Loucy (cell line): ENCODE results near the gene ATP5F1B.

Experiments used
- H2AFZ ChIP-seq: fragments of 200-600 bp; sonication (generic); 2 replicates; pipeline ENCODE4 v1.6.0; 2016; ENCODE audit warnings: antibody characterized with exemption, mild to moderate bottlenecking, low read length, moderate library complexity
- H3F3A ChIP-seq: fragments of 200-600 bp; 2 replicates; pipeline ENCODE4 v1.6.0; 2016; ENCODE audit warnings: antibody characterized with exemption, low read depth, mild to moderate bottlenecking
- H3K27me3 ChIP-seq: fragments of 200-600 bp; sonication (generic); 2 replicates; pipeline ENCODE4 v1.6.1; 2014; ENCODE audit warnings: low read length, mild to moderate bottlenecking; ENCODE audit not compliant: insufficient read depth, poor library complexity, severe bottlenecking
- H3K36me3 ChIP-seq: fragments of 200-600 bp; sonication (generic); 2 replicates; pipeline ENCODE4 v1.6.1; 2016; ENCODE audit warnings: low read length; ENCODE audit not compliant: insufficient read depth
- H3K4me1 ChIP-seq: fragments of 200-600 bp; sonication (generic); 2 replicates; pipeline ENCODE4 v1.5.1; 2014; ENCODE audit warnings: low read length, mild to moderate bottlenecking; ENCODE audit not compliant: insufficient read depth, poor library complexity, severe bottlenecking
- H3K4me2 ChIP-seq: fragments of 200-600 bp; sonication (generic); 2 replicates; pipeline ENCODE4 v1.6.0; 2014; ENCODE audit warnings: antibody characterized with exemption, low read length, low read depth, mild to moderate bottlenecking; ENCODE audit not compliant: poor library complexity, severe bottlenecking
- H3K4me3 ChIP-seq: fragments of 200-600 bp; sonication (generic); 2 replicates; pipeline ENCODE4 v1.5.1; 2014; ENCODE audit warnings: low read length, mild to moderate bottlenecking, mixed read lengths; ENCODE audit not compliant: poor library complexity, severe bottlenecking
- H3K79me2 ChIP-seq: fragments of 200-600 bp; sonication (generic); 2 replicates; pipeline ENCODE4 v1.6.1; 2014; ENCODE audit warnings: low read length; ENCODE audit not compliant: insufficient read depth
- H3K9ac ChIP-seq: fragments of 200-600 bp; sonication (generic); 2 replicates; pipeline ENCODE4 v1.6.0; 2014; ENCODE audit warnings: mild to moderate bottlenecking, low read depth, low read length, moderate library complexity; ENCODE audit not compliant: poor library complexity, severe bottlenecking
- H3K9me2 ChIP-seq: fragments of 200-600 bp; sonication (generic); replicated peaks from 2 replicates; pipeline ENCODE4 v1.6.1; 2016; ENCODE audit warnings: low read depth, low read length, mixed read lengths
- H3K9me3 ChIP-seq: fragments of 200-600 bp; sonication (generic); 2 replicates; pipeline ENCODE4 v1.6.1; 2014; ENCODE audit warnings: mild to moderate bottlenecking, antibody characterized with exemption, low read length, low read depth; ENCODE audit not compliant: insufficient read depth
- H4K20me1 ChIP-seq: fragments of 200-600 bp; sonication (generic); 2 replicates; pipeline ENCODE4 v1.6.0; 2014; ENCODE audit warnings: antibody characterized with exemption, low read length, mild to moderate bottlenecking; ENCODE audit not compliant: insufficient read depth, poor library complexity, severe bottlenecking
- CTCF ChIP-seq: fragments of 200-600 bp; sonication (generic); conservative IDR thresholded peaks from 2 replicates; pipeline ENCODE4 v1.5.1; 2014; ENCODE audit warnings: mild to moderate bottlenecking, antibody characterized with exemption, low read length
- EZH2phosphoT487 ChIP-seq: fragments of 200-600 bp; IDR thresholded peaks from 2 replicates; pipeline ENCODE4 v1.6.1; 2018; ENCODE audit warnings: antibody characterized with exemption, mild to moderate bottlenecking, moderate library complexity, borderline replicate concordance

The ATP5F1B gene

GRCh38 chr12:56632701-56633467 is 12.9 kb downstream of the ATP5F1B start:
- H3K79me2 ChIP-seq: peaks cover 66% of the 10 kb centered on the region
- H3K9ac ChIP-seq: peak overlapping the region; percentile 81

GRCh38 chr12:56631790-56632700 is 13.7 kb downstream of the ATP5F1B start:
- H3K36me3 ChIP-seq: no peaks in the 10 kb centered on the region
- no peaks in the 10 kb centered on the region for H3K9me3 ChIP-seq
- H3K4me1 ChIP-seq: peaks cover 64% of the 10 kb centered on the region
- peak overlapping the region; percentile 90 for H3K4me3 ChIP-seq
- TF ChIP-seq EZH2phosphoT487: no peak
- no peak for TF ChIP-seq CTCF
- H3K9ac ChIP-seq: peak overlapping the region; percentile 81
- peak overlapping the region; percentile 100 for H3K4me2 ChIP-seq
- peaks cover 74% of the 10 kb centered on the region for H3K79me2 ChIP-seq
- no peaks in the 10 kb centered on the region for H3K9me2 ChIP-seq
- peak overlapping the region; percentile 60 for H2AFZ ChIP-seq
- H4K20me1 ChIP-seq: peaks cover 30% of the 10 kb centered on the region
- peaks cover 4% of the 10 kb centered on the region for H3F3A ChIP-seq
- H3K27me3 ChIP-seq: peaks cover 4% of the 10 kb centered on the region

More at GRCh38 chr12:56632701-56633467, 12.9 kb downstream of the ATP5F1B start:
- Histone ChIP-seq H3K9me3 (no peaks in the 10 kb centered on the region), H3K4me2 (peak overlapping the region; percentile 100), H2AFZ (peak overlapping the region; percentile 60), H3F3A (peaks cover 12% of the 10 kb centered on the region), H3K36me3 (peaks cover 7% of the 10 kb centered on the region; the same call in 1 of the 2 replicates), H3K9me2 (no peaks in the 10 kb centered on the region), H3K4me3 (peak overlapping the region; percentile 90), H4K20me1 (peaks cover 35% of the 10 kb centered on the region), H3K27me3 (peaks cover 4% of the 10 kb centered on the region), H3K4me1 (peaks cover 65% of the 10 kb centered on the region)
- no peak for TF ChIP-seq EZH2phosphoT487
- no peak for TF ChIP-seq CTCF

- Histone ChIP-seq H3F3A (no peaks in the 10 kb centered on the region), H3K36me3 (no peaks in the 10 kb centered on the region), H3K4me2 (peak within 1 kb of the TSS; percentile 74), H3K9me3 (no peaks in the 10 kb centered on the region), H3K4me1 (peaks cover 59% of the 10 kb centered on the region), H3K79me2 (peaks cover 89% of the 10 kb centered on the region), H3K4me3 (peak within 1 kb of the TSS; percentile 87), H2AFZ (peak within 1 kb of the TSS; percentile 77), H4K20me1 (peaks cover 42% of the 10 kb centered on the region), H3K9ac (peak within 1 kb of the TSS; percentile 96), H3K27me3 (peaks cover 4% of the 10 kb centered on the region), H3K9me2 (no peaks in the 10 kb centered on the region)
- TF ChIP-seq EZH2phosphoT487: no peak
- no peak for TF ChIP-seq CTCF
Measured at GRCh38 chr12:56630180-56630632, 15.6 kb downstream of the ATP5F1B start, which contains the start of gene BAZ2A. Gene BAZ2A, minus strand, starts transcription at chr12:56630326. Its CDS starts 12,796 bp downstream, at chr12:56617530.
